GM23248 (cell line): ENCODE data around the gene DNAH7. TPM values are rescaled to one million over a fixed set of nuclear protein-coding genes. Genes with fewer than 3 reads are reported as not detected.

Experiments
- DNase-seq: peaks from one replicate; pipeline ENCODE4 v3.0.0-alpha.2; 2015
- H2AFZ ChIP-seq: fragments of 200-600 bp; sonication (generic); 2 replicates; pipeline ENCODE4 v1.6.1; 2016; ENCODE audit warnings: antibody characterized with exemption
- H3F3A ChIP-seq: fragments of 200-600 bp; sonication (generic); 2 replicates; pipeline ENCODE4 v1.6.1; 2016; ENCODE audit warnings: mild to moderate bottlenecking, antibody characterized with exemption, mixed run types; ENCODE audit not compliant: insufficient read depth
- H3K27ac ChIP-seq: fragments of 200-600 bp; sonication (generic); 2 replicates; pipeline ENCODE4 v1.5.1; 2016; ENCODE audit warnings: mild to moderate bottlenecking
- H3K27me3 ChIP-seq: fragments of 200-600 bp; sonication (generic); replicated peaks from 2 replicates; pipeline ENCODE4 v1.6.1; 2016; ENCODE audit warnings: mild to moderate bottlenecking; ENCODE audit not compliant: insufficient read depth
- H3K36me3 ChIP-seq: fragments of 200-600 bp; sonication (generic); 2 replicates; pipeline ENCODE4 v1.6.1; 2016; ENCODE audit warnings: low read depth, mild to moderate bottlenecking
- H3K4me1 ChIP-seq: fragments of 200-600 bp; sonication (generic); 2 replicates; pipeline ENCODE4 v1.6.1; 2016; ENCODE audit warnings: mild to moderate bottlenecking; ENCODE audit not compliant: insufficient read depth
- H3K4me2 ChIP-seq: fragments of 200-600 bp; sonication (generic); one replicate; pipeline ENCODE4 v1.6.1; 2016; ENCODE audit warnings: mild to moderate bottlenecking; ENCODE audit not compliant: unreplicated experiment
- H3K4me3 ChIP-seq: fragments of 200-600 bp; sonication (generic); 2 replicates; pipeline ENCODE4 v1.5.1; 2016; ENCODE audit warnings: mild to moderate bottlenecking
- H3K79me2 ChIP-seq: fragments of 200-600 bp; sonication (generic); 2 replicates; pipeline ENCODE4 v1.6.1; 2016; ENCODE audit warnings: mild to moderate bottlenecking; ENCODE audit not compliant: insufficient read depth
- H3K9ac ChIP-seq: fragments of 200-600 bp; sonication (generic); 2 replicates; pipeline ENCODE4 v1.6.1; 2016; ENCODE audit warnings: mild to moderate bottlenecking
- H3K9me2 ChIP-seq: fragments of 200-600 bp; sonication (generic); 2 replicates; pipeline ENCODE4 v1.6.1; 2016; ENCODE audit warnings: mixed run types, mild to moderate bottlenecking, moderate library complexity; ENCODE audit not compliant: insufficient read depth
- H3K9me3 ChIP-seq: fragments of 200-600 bp; sonication (generic); one replicate; pipeline ENCODE4 v1.6.1; 2017; ENCODE audit warnings: low read depth
- H4K20me1 ChIP-seq: fragments of 200-600 bp; sonication (generic); 2 replicates; pipeline ENCODE4 v1.6.0; 2016; ENCODE audit not compliant: insufficient read depth
- EZH2 ChIP-seq: fragments of 200-600 bp; sonication (generic); IDR thresholded peaks from 2 replicates; pipeline ENCODE4 v1.6.1; 2018; ENCODE audit warnings: antibody characterized with exemption, mild to moderate bottlenecking; ENCODE audit not compliant: insufficient read depth, poor library complexity, severe bottlenecking
- EZH2phosphoT487 ChIP-seq: fragments of 200-600 bp; sonication (generic); IDR thresholded peaks from 2 replicates; pipeline ENCODE4 v1.6.1; 2018; ENCODE audit warnings: antibody characterized with exemption, moderate library complexity, mild to moderate bottlenecking, low read depth; ENCODE audit not compliant: insufficient read depth
- WGBS, 2 experiments: methylation state at CpG; one replicate each; pipeline ENCODE4 v1.1.6; 2015 to 2017; ENCODE audit warnings: low lambda C conversion rate in 2 of 2, low coverage in 1 of 2; ENCODE audit errors: missing lambda C conversion rate in 2 of 2; 5-methylcytosine and 5-hydroxymethylcytosine counted together
- in situ Hi-C: fragments of 300-500 bp; cut with MboI; formaldehyde crosslinking; loops from 2 replicates; pipeline ENCODE4 v1.15.0; 2020
- polyA plus RNA-seq: library from polyadenylated mRNA; unstranded; fragments of >200 nt; fragmentation: Nextera tagmentation; extraction: Ambion mirVana; gene quantifications from 2 replicates; pipeline ENCODE4 v1.2.1, GENCODE V29; 2016
- total RNA-seq: library from RNA; depleted of rRNA; stranded (reverse); fragments of >200 nt; shearing (Covaris generic); gene quantifications from 2 replicates; pipeline ENCODE4 v1.2.3, GENCODE V29; 2014

DNAH7 gene
- total and polyA plus RNA-seq, 2 experiments from 2014 or later = 0.40 to 0.43 TPM

DNA sequence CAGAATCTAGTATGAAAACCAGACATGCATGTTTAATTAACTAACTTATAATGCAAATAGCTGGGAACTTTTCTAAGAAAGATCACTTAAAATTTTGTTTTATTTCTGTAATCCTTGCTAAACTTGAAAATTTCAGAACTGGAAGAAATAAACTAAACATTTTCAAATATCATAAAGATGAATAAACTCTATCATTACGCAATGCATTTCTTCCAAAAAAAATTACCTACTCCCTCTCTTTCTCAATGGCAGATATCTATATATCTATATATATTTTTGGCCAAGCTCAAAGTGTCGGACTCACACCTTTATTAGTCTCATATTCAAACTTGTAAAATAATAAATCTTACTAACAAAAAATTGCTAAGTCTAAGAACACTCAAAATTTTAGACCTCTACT, 253.6 kb downstream of the DNAH7 start:
- no peak overlapping the region for H3K27ac ChIP-seq
- H3K9me3 ChIP-seq = no peaks in the 10 kb centered on the region
- no peak overlapping the region for H3K9ac ChIP-seq
- H3K27me3 ChIP-seq = no peaks in the 10 kb centered on the region
- no peak overlapping the region for H2AFZ ChIP-seq
- H3K9me2 ChIP-seq = no peaks in the 10 kb centered on the region
- no peaks in the 10 kb centered on the region for H3K36me3 ChIP-seq
- H3F3A ChIP-seq = no peaks in the 10 kb centered on the region
- no peak overlapping the region for H3K4me3 ChIP-seq
- no peaks in the 10 kb centered on the region for H4K20me1 ChIP-seq
- in situ Hi-C loops = no loop called here
- H3K4me1 ChIP-seq = peaks cover 17% of the 10 kb centered on the region
- no peak for DNase-seq
- H3K79me2 ChIP-seq = no peaks in the 10 kb centered on the region
- no peak overlapping the region for H3K4me2 ChIP-seq
- WGBS, 2 experiments = 87 to 93% methylated on average over 2 of the region's 2 CpGs
- TF ChIP-seq EZH2 = no peak
- no peak for TF ChIP-seq EZH2phosphoT487

DNA sequence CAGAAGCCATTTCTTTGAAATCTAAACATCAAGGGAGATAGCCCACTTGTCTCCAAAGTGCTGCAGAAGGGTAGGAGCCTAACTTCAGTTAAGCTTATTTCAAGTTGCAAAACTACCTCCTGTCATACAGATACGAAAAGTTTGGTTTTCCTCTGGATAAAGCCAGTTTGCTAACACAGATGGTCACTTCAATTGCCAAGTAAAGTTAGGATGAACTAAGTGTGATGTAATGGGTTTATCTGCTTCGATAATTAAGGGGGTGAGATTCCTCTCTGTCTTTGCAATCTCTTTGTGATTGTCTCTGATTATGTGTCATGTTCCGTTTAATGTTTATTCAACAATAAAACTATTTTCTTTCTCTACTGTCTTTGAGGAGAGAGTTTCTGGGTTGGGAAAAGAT, 255.2 kb downstream of the DNAH7 start:
- H3K36me3 ChIP-seq = no peaks in the 10 kb centered on the region
- no peaks in the 10 kb centered on the region for H3K9me2 ChIP-seq
- WGBS, 2 experiments = 68 to 73% methylated on average over 3 of the region's 3 CpGs
- no peak for TF ChIP-seq EZH2phosphoT487
- no peak for TF ChIP-seq EZH2
- H3K79me2 ChIP-seq = no peaks in the 10 kb centered on the region
- H3K27ac ChIP-seq = no peak overlapping the region
- H3F3A ChIP-seq = no peaks in the 10 kb centered on the region
- H2AFZ ChIP-seq = no peak overlapping the region; the same call in 1 of the 2 replicates
- H3K27me3 ChIP-seq = no peaks in the 10 kb centered on the region
- H3K4me1 ChIP-seq = 0 out of 2 replicates have a peak, but pooled peaks cover under 1% of the 10 kb centered on the region
- H4K20me1 ChIP-seq = no peaks in the 10 kb centered on the region
- H3K9ac ChIP-seq = no peak overlapping the region
- DNase-seq = no peak
- no peaks in the 10 kb centered on the region for H3K9me3 ChIP-seq
- H3K4me2 ChIP-seq = no peak overlapping the region
- H3K4me3 ChIP-seq = no peak overlapping the region
- in situ Hi-C loops = no loop called here

DNA sequence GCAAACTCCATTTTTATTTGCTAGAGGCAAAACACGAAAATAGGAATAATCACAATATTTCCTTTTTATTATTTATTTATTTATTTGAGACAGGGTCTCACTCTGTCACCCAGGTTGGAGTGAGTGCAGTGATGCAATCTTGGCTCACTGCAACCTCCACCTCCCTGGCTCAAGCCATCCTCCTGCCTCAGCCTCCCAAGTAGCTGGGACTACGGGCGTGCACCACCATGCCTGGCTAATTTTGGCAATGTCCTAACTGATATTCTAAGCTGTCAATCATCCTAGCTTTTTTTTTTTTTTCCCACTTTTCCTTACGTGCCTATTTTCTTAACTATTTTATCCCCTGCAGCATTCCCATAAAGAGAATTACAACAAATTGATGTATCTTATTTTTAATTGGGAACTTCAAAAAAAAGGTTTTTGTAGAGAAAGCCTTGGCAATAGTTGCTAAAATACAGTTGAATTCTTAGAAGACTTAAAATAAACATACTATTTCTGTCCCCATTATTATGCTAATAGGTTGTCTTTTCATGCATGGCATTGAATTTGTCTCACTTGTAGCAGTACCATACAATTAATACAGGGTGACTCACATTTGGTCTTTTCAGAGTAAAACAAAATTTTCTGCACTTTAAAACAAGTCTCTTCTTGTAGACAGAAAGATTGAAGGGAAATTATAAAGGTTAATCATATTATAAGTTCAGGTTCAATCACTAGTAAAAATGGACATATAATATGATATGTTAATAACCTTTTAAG, 258.1 kb downstream of the DNAH7 start:
- no peak for DNase-seq
- Histone ChIP-seq H3K4me1 (no peaks in the 10 kb centered on the region), H3K27me3 (no peaks in the 10 kb centered on the region), H2AFZ (no peak overlapping the region), H3F3A (no peaks in the 10 kb centered on the region), H3K9me2 (no peaks in the 10 kb centered on the region), H3K36me3 (no peaks in the 10 kb centered on the region), H3K9me3 (no peaks in the 10 kb centered on the region), H3K9ac (no peak overlapping the region), H4K20me1 (no peaks in the 10 kb centered on the region), H3K4me2 (no peak overlapping the region), H3K27ac (no peak overlapping the region), H3K4me3 (no peak overlapping the region), H3K79me2 (no peaks in the 10 kb centered on the region)
- in situ Hi-C loops = no loop called here
- TF ChIP-seq EZH2phosphoT487 (no peak), EZH2 (no peak)
- WGBS, 2 experiments = 67% methylated on average over 4 of the region's 4 CpGs

DNA sequence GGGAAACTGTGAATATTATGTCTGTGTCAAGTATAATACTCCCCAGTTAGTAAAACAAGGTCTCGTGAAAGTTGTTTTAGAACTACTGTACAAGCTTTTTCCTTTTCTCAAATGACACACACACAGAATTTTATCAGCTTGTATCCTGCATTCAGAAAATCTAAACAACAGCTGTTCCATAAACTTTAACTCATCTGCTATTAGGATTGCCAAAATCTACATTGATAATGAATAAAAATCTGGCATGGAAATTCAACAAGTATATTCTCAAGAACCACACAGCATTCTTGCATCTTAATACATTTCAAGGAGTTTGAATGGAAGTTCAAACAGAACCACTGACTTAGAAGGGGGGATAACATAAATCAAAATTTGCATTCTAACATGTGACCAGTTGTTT, 260.4 kb downstream of the DNAH7 start:
- H3K4me2 ChIP-seq = no peak overlapping the region
- no peak overlapping the region for H2AFZ ChIP-seq
- H3K9me2 ChIP-seq = no peaks in the 10 kb centered on the region
- 88 to 96% methylated on average over 1 of the region's 1 CpG for WGBS, 2 experiments
- H3K4me3 ChIP-seq = no peak overlapping the region
- no peak for DNase-seq
- H3K27me3 ChIP-seq = no peaks in the 10 kb centered on the region
- in situ Hi-C loops = no loop called here
- no peaks in the 10 kb centered on the region for H3K9me3 ChIP-seq
- H3K4me1 ChIP-seq = no peaks in the 10 kb centered on the region
- no peaks in the 10 kb centered on the region for H3F3A ChIP-seq
- H3K9ac ChIP-seq = no peak overlapping the region
- H4K20me1 ChIP-seq = no peaks in the 10 kb centered on the region
- H3K79me2 ChIP-seq = no peaks in the 10 kb centered on the region
- H3K36me3 ChIP-seq = no peaks in the 10 kb centered on the region
- no peak for TF ChIP-seq EZH2
- no peak for TF ChIP-seq EZH2phosphoT487
- H3K27ac ChIP-seq = no peak overlapping the region
